ENCODE data around the gene LIMK1. TPM values are rescaled to one million over a fixed set of nuclear protein-coding genes. Genes with fewer than 3 reads are reported as not detected.

LIMK1 gene
- total RNA-seq, 2 donors from 2014 or later = 48.4 to 52.9 TPM

- Mint-ChIP-seq H3K27ac (no peak overlapping the region), H3K36me3 (no peaks in the 10 kb centered on the region), H3K9me3 (no peaks in the 10 kb centered on the region), H3K4me3 (no peak overlapping the region), H3K4me1 (ENCODE audit: low read depth in 2 of 2) (peaks cover 7 to 16% of the 10 kb centered on the region in 2 donors), H3K27me3 (peaks cover 0 to 8% of the 10 kb centered on the region in 2 donors)
- DNase-seq (ENCODE audit: low spot score) (no peak), ATAC-seq (no peak)
These were observed 23.7 kb upstream of the LIMK1 start for GRCh38 chr7:74059681-74060588.

GRCh38 chr7:74061840-74062539 lies 21.6 kb upstream of the LIMK1 start:
- peak overlapping the region; percentile 85 for H3K4me3 Mint-ChIP-seq
- H3K36me3 Mint-ChIP-seq = no peaks in the 10 kb centered on the region
- ATAC-seq (peak; percentile 94 to 97), DNase-seq (ENCODE audit: low spot score) (peak; percentile 87)
- H3K27me3 Mint-ChIP-seq = peaks cover 0 to 8% of the 10 kb centered on the region in 2 donors
- peak overlapping the region; percentile 95 to 99 for H3K27ac Mint-ChIP-seq
- H3K9me3 Mint-ChIP-seq = no peaks in the 10 kb centered on the region
- H3K4me1 Mint-ChIP-seq (ENCODE audit: low read depth in 2 of 2) = peaks cover 7 to 16% of the 10 kb centered on the region in 2 donors

- Mint-ChIP-seq H3K9me3 (no peaks in the 10 kb centered on the region), H3K4me1 (ENCODE audit: low read depth in 2 of 2) (peaks cover 7 to 13% of the 10 kb centered on the region in 2 donors), H3K27me3 (peaks cover 0 to 2% of the 10 kb centered on the region in 2 donors), H3K4me3 (no peak overlapping the region), H3K36me3 (no peaks in the 10 kb centered on the region), H3K27ac (peak overlapping the region in 1 of 2 donors; percentile 99)
- ATAC-seq = no peak
- DNase-seq (ENCODE audit: low spot score) = no peak
These were observed 20.4 kb upstream of the LIMK1 start for GRCh38 chr7:74063223-74063641.

GRCh38 chr7:74063646-74064045 lies 20.0 kb upstream of the LIMK1 start:
- Mint-ChIP-seq H3K36me3 (no peaks in the 10 kb centered on the region), H3K4me3 (no peak overlapping the region), H3K27me3 (no peaks in the 10 kb centered on the region), H3K27ac (peak overlapping the region in 1 of 2 donors; percentile 60), H3K9me3 (no peaks in the 10 kb centered on the region), H3K4me1 (ENCODE audit: low read depth in 2 of 2) (peaks cover 7 to 12% of the 10 kb centered on the region in 2 donors)
- DNase-seq (ENCODE audit: low spot score) (no peak), ATAC-seq (no peak)

GRCh38 chr7:74064696-74065095 lies 18.9 kb upstream of the LIMK1 start:
- DNase-seq (ENCODE audit: low spot score) (no peak), ATAC-seq (no peak)
- no peak overlapping the region for H3K27ac Mint-ChIP-seq
- peaks cover 7 to 12% of the 10 kb centered on the region in 2 donors for H3K4me1 Mint-ChIP-seq (ENCODE audit: low read depth in 2 of 2)
- no peaks in the 10 kb centered on the region for H3K9me3 Mint-ChIP-seq
- H3K4me3 Mint-ChIP-seq = no peak overlapping the region
- H3K27me3 Mint-ChIP-seq = no peaks in the 10 kb centered on the region
- H3K36me3 Mint-ChIP-seq = no peaks in the 10 kb centered on the region

GRCh38 chr7:74066626-74067025 lies 17.0 kb upstream of the LIMK1 start:
- no peaks in the 10 kb centered on the region for H3K36me3 Mint-ChIP-seq
- no peak overlapping the region for H3K4me3 Mint-ChIP-seq
- H3K4me1 Mint-ChIP-seq (ENCODE audit: low read depth in 2 of 2) = peaks cover 7 to 14% of the 10 kb centered on the region in 2 donors
- no peaks in the 10 kb centered on the region for H3K27me3 Mint-ChIP-seq
- no peaks in the 10 kb centered on the region for H3K9me3 Mint-ChIP-seq
- no peak for ATAC-seq
- no peak overlapping the region for H3K27ac Mint-ChIP-seq
- DNase-seq (ENCODE audit: low spot score) = no peak

GRCh38 chr7:74068378-74069085 lies 15.1 kb upstream of the LIMK1 start:
- Mint-ChIP-seq H3K4me3 (no peak overlapping the region), H3K9me3 (no peaks in the 10 kb centered on the region), H3K27me3 (no peaks in the 10 kb centered on the region), H3K36me3 (no peaks in the 10 kb centered on the region), H3K4me1 (ENCODE audit: low read depth in 2 of 2) (peaks cover 0 to 7% of the 10 kb centered on the region in 2 donors), H3K27ac (no peak overlapping the region)
- no peak for ATAC-seq
- no peak for DNase-seq (ENCODE audit: low spot score)

- no peak for DNase-seq (ENCODE audit: low spot score)
- H3K4me1 Mint-ChIP-seq (ENCODE audit: low read depth in 2 of 2) = peaks cover 0 to 7% of the 10 kb centered on the region in 2 donors
- no peak overlapping the region for H3K27ac Mint-ChIP-seq
- no peaks in the 10 kb centered on the region for H3K9me3 Mint-ChIP-seq
- no peak overlapping the region for H3K4me3 Mint-ChIP-seq
- no peak for ATAC-seq
- H3K27me3 Mint-ChIP-seq = no peaks in the 10 kb centered on the region
- no peaks in the 10 kb centered on the region for H3K36me3 Mint-ChIP-seq
These were observed 14.5 kb upstream of the LIMK1 start for GRCh38 chr7:74069086-74069541.

- H3K9me3 Mint-ChIP-seq = no peaks in the 10 kb centered on the region
- ATAC-seq (no peak), DNase-seq (ENCODE audit: low spot score) (no peak)
- no peak overlapping the region for H3K4me3 Mint-ChIP-seq
- peak overlapping the region in 1 of 2 donors; percentile 16 for H3K27ac Mint-ChIP-seq
- H3K36me3 Mint-ChIP-seq = no peaks in the 10 kb centered on the region
- peaks cover 0 to 7% of the 10 kb centered on the region in 2 donors for H3K4me1 Mint-ChIP-seq (ENCODE audit: low read depth in 2 of 2)
- no peaks in the 10 kb centered on the region for H3K27me3 Mint-ChIP-seq
These were observed 13.6 kb upstream of the LIMK1 start for GRCh38 chr7:74069790-74070618.

GRCh38 chr7:74070619-74070921 lies 13.0 kb upstream of the LIMK1 start:
- ATAC-seq = no peak
- H3K9me3 Mint-ChIP-seq = no peaks in the 10 kb centered on the region
- no peaks in the 10 kb centered on the region for H3K27me3 Mint-ChIP-seq
- H3K4me1 Mint-ChIP-seq (ENCODE audit: low read depth in 2 of 2) = peaks cover 0 to 7% of the 10 kb centered on the region in 2 donors
- no peak for DNase-seq (ENCODE audit: low spot score)
- peak overlapping the region in 1 of 2 donors; percentile 16 for H3K27ac Mint-ChIP-seq
- H3K4me3 Mint-ChIP-seq = no peak overlapping the region
- no peaks in the 10 kb centered on the region for H3K36me3 Mint-ChIP-seq

GRCh38 chr7:74071121-74071520 lies 12.5 kb upstream of the LIMK1 start:
- DNase-seq (ENCODE audit: low spot score) (no peak), ATAC-seq (no peak)
- no peak overlapping the region for H3K4me3 Mint-ChIP-seq

GRCh38 chr7:74074770-74075169 lies 8.8 kb upstream of the LIMK1 start:
- Mint-ChIP-seq H3K36me3 (no peaks in the 10 kb centered on the region), H3K9me3 (no peaks in the 10 kb centered on the region)
- no peak for ATAC-seq

More at GRCh38 chr7:74071121-74071520, 12.5 kb upstream of the LIMK1 start:
- Mint-ChIP-seq H3K9me3 (no peaks in the 10 kb centered on the region), H3K27ac (no peak overlapping the region), H3K4me1 (ENCODE audit: low read depth in 2 of 2) (peaks cover 0 to 7% of the 10 kb centered on the region in 2 donors), H3K36me3 (no peaks in the 10 kb centered on the region), H3K27me3 (no peaks in the 10 kb centered on the region)

GRCh38 chr7:74078461-74078860 lies 5.1 kb upstream of the LIMK1 start:
- DNase-seq (ENCODE audit: low spot score) (no peak), ATAC-seq (no peak)
- Mint-ChIP-seq H3K9me3 (no peaks in the 10 kb centered on the region), H3K27me3 (no peaks in the 10 kb centered on the region), H3K36me3 (no peaks in the 10 kb centered on the region), H3K27ac (no peak overlapping the region), H3K4me1 (ENCODE audit: low read depth in 2 of 2) (no peaks in the 10 kb centered on the region), H3K4me3 (no peak overlapping the region)

More at GRCh38 chr7:74074770-74075169, 8.8 kb upstream of the LIMK1 start:
- Mint-ChIP-seq H3K27ac (no peak overlapping the region), H3K27me3 (no peaks in the 10 kb centered on the region), H3K4me3 (no peak overlapping the region), H3K4me1 (ENCODE audit: low read depth in 2 of 2) (peaks cover 0 to 4% of the 10 kb centered on the region in 2 donors)
- DNase-seq (ENCODE audit: low spot score) = no peak
